Transverse colon (tissue), 4 donors: ENCODE results near the gene MGST3. TPM values are rescaled to one million over a fixed set of nuclear protein-coding genes. Genes with fewer than 3 reads are reported as not detected.

ENCODE experiments used
- DNase-seq: peaks from one replicate; pipeline ENCODE4 v3.0.0-alpha.2; 2019
- H3K27ac ChIP-seq, 4 donors: fragments of 200-600 bp; sonication (generic); 2 replicates each; pipeline ENCODE4 v1.5.1; 2016 to 2018; ENCODE audit warnings: inconsistent platforms in 4 of 4
- H3K27me3 ChIP-seq: fragments of 200-600 bp; sonication (generic); 2 replicates; pipeline ENCODE4 v1.5.1; 2017; ENCODE audit warnings: inconsistent platforms
- H3K36me3 ChIP-seq, 4 donors: fragments of 200-600 bp; sonication (generic); 2 replicates each; pipeline ENCODE4 v1.5.1; 2017 to 2019; ENCODE audit warnings: inconsistent platforms in 4 of 4
- H3K4me1 ChIP-seq, 4 donors: fragments of 200-600 bp; sonication (generic); 2 replicates each; pipeline ENCODE4 v1.5.1; 2017 to 2020; ENCODE audit warnings: inconsistent platforms in 4 of 4
- H3K4me3 ChIP-seq, 4 donors: fragments of 200-600 bp; sonication (generic); 1 replicate in 1 of 4; 2 replicates in 3 of 4; pipeline versions ENCODE4 v1.5.1 to v1.6.1; 2017 to 2019; ENCODE audit warnings: inconsistent platforms in 4 of 4
- H3K9me3 ChIP-seq, 2 donors: fragments of 200-600 bp; sonication (generic); 2 replicates each; pipeline ENCODE4 v1.5.1; 2017 to 2019; ENCODE audit warnings: inconsistent platforms in 2 of 2
- EP300 ChIP-seq: sonication (generic); formaldehyde crosslinking; IDR thresholded peaks from one replicate; pipeline ENCODE4 v1.6.1; 2017; ENCODE audit warnings: antibody characterized with exemption, low read depth
- POLR2A ChIP-seq: fragments of 450-650 bp; IDR thresholded peaks from one replicate; pipeline ENCODE4 v1.6.1; 2016; ENCODE audit warnings: antibody characterized with exemption, mild to moderate bottlenecking, moderate library complexity
- POLR2AphosphoS5 ChIP-seq, 3 donors: sonication (generic); formaldehyde crosslinking; IDR thresholded peaks; one replicate each; pipeline ENCODE4 v1.6.1; 2016; ENCODE audit warnings: antibody characterized with exemption in 3 of 3
- WGBS, 2 donors: methylation state at CpG; one replicate each; pipeline ENCODE4 v1.1.5; 2018; ENCODE audit warnings: low coverage in 1 of 2; 5-methylcytosine and 5-hydroxymethylcytosine counted together
- in situ Hi-C, 4 donors: fragments of 200-750 bp; cut with MboI; loops; one replicate each; pipeline versions ENCODE4 v1.15.0 to v1.15.1; 2017; ENCODE audit warnings: low sequenced_read_pairs in 3 of 4, low pct_ligation_motif_present in 1 of 4, low pct_unique_long_range_greater_than_20kb in 1 of 4
- intact Hi-C: fragments of 100-400 bp; cut with DNase I; formaldehyde crosslinking; loops from one replicate; pipeline ENCODE4 v1.15.1; 2023; ENCODE audit warnings: low total_unique reads
- total RNA-seq, 4 donors: library from RNA; depleted of rRNA; stranded (reverse); fragments of >200 nt; gene quantifications; one replicate each; pipeline ENCODE4 v1.1.0, GENCODE V29; 2016
- TF ChIP-seq, protein P1 (sequence below), 5 experiments: fragments of 200-600 bp in 3 of 5; fragments of 450-650 bp in 2 of 5; sonication (generic) in 3 of 5; IDR thresholded peaks; 1 replicate in 2 of 5; 2 replicates in 3 of 5; pipeline ENCODE4 v1.5.1; 2016 to 2017; ENCODE audit warnings: antibody characterized with exemption in 5 of 5, inconsistent platforms in 3 of 5, mild to moderate bottlenecking in 2 of 5, moderate library complexity in 1 of 5

Gene MGST3
- total RNA-seq, 4 donors from 2014 or later: 84.4 to 387 (median 220) TPM

DNA sequence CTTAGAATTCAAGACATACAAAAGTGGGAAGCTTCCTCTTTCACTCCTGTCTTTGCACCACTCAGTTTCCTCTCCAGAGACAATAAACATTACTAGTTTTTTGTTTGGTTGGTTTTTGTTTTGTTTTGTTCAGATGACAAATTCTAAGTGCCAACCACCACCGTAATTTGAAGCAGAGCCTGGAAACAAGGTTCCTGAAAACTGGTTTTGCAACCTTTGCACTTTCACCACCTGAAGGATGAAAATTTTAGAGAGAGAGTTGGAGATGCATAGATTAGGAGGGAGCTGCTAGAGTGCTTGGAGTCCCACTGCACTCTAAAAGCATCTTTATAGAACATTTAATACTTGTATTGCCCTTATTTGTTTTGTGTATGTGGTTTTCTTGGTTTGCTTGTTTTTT, 20.2 kb upstream of the MGST3 start:
- intact Hi-C loops (no loop called here), in situ Hi-C loops (no loop called here)
- no peaks in the 10 kb centered on the region for H3K4me1 ChIP-seq
- peaks cover 6% of the 10 kb centered on the region for H3K27me3 ChIP-seq
- peaks cover 0 to 4% of the 10 kb centered on the region in 2 donors for H3K9me3 ChIP-seq
- no peak overlapping the region for H3K27ac ChIP-seq
- DNase-seq: no peak
- no peaks in the 10 kb centered on the region for H3K36me3 ChIP-seq
- TF ChIP-seq POLR2A (no peak), EP300 (no peak), POLR2AphosphoS5 (IDR thresholded peaks at IDR 0.05) (no peak)
- TF ChIP-seq, protein P1, sequence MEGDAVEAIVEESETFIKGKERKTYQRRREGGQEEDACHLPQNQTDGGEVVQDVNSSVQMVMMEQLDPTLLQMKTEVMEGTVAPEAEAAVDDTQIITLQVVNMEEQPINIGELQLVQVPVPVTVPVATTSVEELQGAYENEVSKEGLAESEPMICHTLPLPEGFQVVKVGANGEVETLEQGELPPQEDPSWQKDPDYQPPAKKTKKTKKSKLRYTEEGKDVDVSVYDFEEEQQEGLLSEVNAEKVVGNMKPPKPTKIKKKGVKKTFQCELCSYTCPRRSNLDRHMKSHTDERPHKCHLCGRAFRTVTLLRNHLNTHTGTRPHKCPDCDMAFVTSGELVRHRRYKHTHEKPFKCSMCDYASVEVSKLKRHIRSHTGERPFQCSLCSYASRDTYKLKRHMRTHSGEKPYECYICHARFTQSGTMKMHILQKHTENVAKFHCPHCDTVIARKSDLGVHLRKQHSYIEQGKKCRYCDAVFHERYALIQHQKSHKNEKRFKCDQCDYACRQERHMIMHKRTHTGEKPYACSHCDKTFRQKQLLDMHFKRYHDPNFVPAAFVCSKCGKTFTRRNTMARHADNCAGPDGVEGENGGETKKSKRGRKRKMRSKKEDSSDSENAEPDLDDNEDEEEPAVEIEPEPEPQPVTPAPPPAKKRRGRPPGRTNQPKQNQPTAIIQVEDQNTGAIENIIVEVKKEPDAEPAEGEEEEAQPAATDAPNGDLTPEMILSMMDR (IDR thresholded peaks at IDR 0.05): no peak
- no peak overlapping the region for H3K4me3 ChIP-seq
- 12 to 27% methylated on average over 1 of the region's 1 CpG for WGBS, 2 donors

- DNase-seq: no peak
- WGBS, 2 donors: 86 to 95% methylated on average over 1 to 3 of the region's 3 CpGs
- no peak overlapping the region for H3K4me3 ChIP-seq
- H3K9me3 ChIP-seq: peaks cover 0 to 4% of the 10 kb centered on the region in 2 donors
- TF ChIP-seq POLR2A: no peak
- TF ChIP-seq EP300: no peak
- no peak for TF ChIP-seq POLR2AphosphoS5 (IDR thresholded peaks at IDR 0.05)
- TF ChIP-seq, protein P1 (IDR thresholded peaks at IDR 0.05): no peak
- no peaks in the 10 kb centered on the region for H3K36me3 ChIP-seq
- in situ Hi-C loops: no loop called here
- no peaks in the 10 kb centered on the region for H3K4me1 ChIP-seq
- intact Hi-C loops: no loop called here
- H3K27ac ChIP-seq: no peak overlapping the region
- peaks cover 6% of the 10 kb centered on the region for H3K27me3 ChIP-seq
Measured at GRCh38 chr1:165612062-165612461, 19.0 kb upstream of the MGST3 start.

DNA sequence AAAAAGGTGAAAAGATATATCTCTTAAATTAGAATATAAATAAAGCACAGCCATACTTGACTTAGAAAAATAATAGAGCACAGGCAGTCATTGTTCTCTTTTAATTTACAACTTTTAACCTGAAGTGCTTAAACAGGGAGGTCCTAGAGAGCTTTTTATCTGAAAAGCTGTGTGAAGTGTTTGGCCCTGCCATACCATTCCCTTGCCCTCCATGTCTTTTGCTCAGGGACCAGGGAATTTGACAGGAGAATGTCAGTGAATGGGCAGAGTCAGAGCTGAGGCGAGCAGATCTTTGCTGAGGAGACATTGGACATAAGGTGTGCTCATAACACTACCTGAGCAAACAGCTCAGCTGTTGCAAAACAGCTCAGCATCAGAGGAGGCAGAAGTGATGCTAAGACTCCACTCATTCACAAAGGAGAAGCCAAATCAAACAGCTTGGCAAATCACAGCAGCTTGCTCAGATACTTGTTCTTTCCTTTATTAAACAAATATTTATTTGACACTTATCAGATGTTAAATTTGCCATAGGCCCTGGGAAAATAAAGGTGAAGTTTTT, 14.9 kb upstream of the MGST3 start:
- Histone ChIP-seq H3K27me3 (no peaks in the 10 kb centered on the region), H3K27ac (no peak overlapping the region), H3K4me1 (no peaks in the 10 kb centered on the region), H3K9me3 (peaks cover 0 to 4% of the 10 kb centered on the region in 2 donors), H3K36me3 (no peaks in the 10 kb centered on the region), H3K4me3 (no peak overlapping the region)
- DNase-seq: no peak
- in situ Hi-C loops: no loop called here
- TF ChIP-seq POLR2AphosphoS5 (IDR thresholded peaks at IDR 0.05): no peak
- no peak for TF ChIP-seq POLR2A
- TF ChIP-seq EP300: no peak
- TF ChIP-seq, protein P1 (IDR thresholded peaks at IDR 0.05): no peak
- intact Hi-C loops: no loop called here
- 44 to 80% methylated on average over 1 of the region's 1 CpG for WGBS, 2 donors

DNA sequence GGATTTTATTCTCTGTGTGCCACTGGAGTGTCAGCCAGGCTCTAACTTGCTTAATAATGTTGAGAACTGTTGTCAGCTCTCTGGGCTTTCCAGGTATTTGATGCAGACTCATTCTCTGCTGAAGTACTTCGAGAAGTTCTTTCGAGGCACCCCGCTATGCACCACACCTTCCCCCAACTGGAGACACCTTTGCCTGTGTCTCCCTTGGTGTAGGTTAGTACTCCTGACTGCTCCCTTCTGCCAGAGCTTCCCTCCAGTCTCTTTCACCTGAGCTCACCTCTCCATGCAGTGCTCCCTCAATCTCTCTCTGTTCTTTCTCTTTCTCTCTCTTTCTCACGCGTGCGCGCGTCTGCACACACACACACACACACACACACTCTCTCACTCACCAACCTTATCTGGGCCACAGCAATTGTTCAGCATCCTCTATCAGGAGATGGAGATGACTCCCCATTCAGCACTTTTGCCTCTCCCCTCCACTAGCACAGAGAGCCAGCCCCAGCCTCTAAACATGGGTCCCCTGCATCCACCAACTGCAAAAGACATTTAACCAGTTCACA, 14.0 kb upstream of the MGST3 start:
- no peaks in the 10 kb centered on the region for H3K4me1 ChIP-seq
- H3K4me3 ChIP-seq: no peak overlapping the region
- H3K36me3 ChIP-seq: no peaks in the 10 kb centered on the region
- DNase-seq: no peak
- H3K27ac ChIP-seq: no peak overlapping the region
- H3K27me3 ChIP-seq: no peaks in the 10 kb centered on the region
- H3K9me3 ChIP-seq: peaks cover 0 to 4% of the 10 kb centered on the region in 2 donors
- 86 to 96% methylated on average over 8 of the region's 8 CpGs for WGBS, 2 donors
- TF ChIP-seq, protein P1 (IDR thresholded peaks at IDR 0.05): no peak
- TF ChIP-seq POLR2A (no peak), POLR2AphosphoS5 (IDR thresholded peaks at IDR 0.05) (no peak), EP300 (no peak)
- intact Hi-C loops (no loop called here), in situ Hi-C loops (no loop called here)
